ENCODE data around the gene AGK.
"Not testable (repeated sequence)": the region's sequence is repeated elsewhere in the genome, so short reads cannot be mapped to it uniquely, and the experiment has no call there.

The AGK gene

DNA sequence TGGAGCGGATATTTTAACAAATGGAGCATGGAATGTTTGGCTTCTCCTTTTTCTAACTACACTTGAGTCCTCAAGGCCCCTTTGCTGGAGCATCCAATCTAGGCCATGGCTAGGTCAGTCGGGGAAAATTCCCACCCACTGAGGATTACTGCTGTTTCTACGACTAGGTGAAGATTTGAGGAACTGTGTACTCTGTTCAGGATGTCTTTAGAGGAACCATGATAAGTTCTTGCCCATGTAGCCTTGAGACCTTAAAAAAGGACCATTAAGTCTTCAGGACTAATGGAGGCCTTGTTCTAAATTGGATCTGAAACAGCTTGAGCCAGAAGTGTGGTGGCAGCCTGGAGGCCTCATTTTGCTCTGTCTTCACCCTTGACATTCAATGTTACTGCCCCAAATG is 6.2 kb downstream of the AGK start:
- no peak for DNase-seq (ENCODE audit: low read depth in 2 of 2)

DNA sequence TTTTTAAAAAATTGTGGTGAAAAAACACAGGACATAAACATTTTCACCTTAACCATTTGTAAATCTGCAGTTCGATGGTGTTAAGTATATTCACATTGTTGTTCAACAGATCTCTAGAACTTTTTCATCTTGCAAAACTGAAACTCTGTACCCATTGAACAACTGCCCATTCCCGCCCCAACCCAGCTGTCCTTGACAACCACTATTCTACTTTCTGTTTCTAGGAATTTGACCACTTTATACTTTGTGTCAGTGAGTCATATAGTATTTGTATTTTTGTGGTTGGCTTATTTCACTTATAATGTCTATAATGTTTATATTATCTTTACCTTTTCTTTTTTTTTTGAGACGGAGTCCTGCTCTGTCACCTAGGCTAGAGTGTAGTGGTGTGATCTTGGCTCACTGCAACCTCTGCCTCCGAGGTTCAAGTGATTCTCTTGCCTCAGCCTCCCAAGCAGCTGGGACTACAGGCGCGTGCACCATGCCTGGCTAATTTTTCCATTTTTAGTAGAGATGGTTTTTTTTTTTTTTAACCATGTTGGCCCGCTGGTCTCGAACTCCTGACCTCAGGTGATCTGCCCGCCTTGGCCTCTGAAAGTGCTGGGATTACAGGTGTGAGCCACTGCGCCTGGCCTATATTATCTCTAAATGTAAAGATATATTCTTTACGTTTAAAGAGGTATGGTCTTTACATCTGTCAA is 6.8 kb downstream of the AGK start:
- not testable (repeated sequence) for DNase-seq (ENCODE audit: low read depth in 2 of 2)

DNA sequence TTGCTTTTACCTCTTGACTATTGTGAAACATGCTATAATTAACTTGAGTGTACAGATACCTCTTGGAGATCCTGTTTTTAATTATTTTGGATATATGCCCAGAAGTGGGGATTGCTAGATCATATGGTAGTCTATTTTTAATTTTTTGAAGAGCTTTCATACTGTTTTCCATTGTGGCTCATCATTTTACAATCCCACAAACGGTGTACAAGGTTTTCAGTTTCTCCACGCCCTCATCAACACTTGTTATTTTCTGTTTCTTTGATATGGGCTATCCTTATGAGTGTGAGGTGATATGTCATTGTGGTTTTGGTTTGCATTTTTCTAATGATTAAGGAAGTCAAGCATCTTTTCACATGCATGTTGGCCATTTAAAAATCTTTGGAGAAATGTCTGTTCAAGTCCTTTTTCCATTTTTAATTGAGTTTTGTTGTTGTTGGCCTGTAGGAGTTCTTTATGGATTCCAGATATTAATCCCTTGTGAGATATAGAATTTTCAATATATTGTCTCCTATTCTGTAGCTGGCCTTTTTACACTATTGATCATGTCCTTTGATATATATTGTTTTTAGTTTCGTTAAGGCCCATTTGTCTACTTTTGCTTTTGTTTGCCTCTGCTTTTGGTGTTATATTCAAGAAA is 7.5 kb downstream of the AGK start:
- DNase-seq (ENCODE audit: low read depth in 2 of 2) = no peak

- DNase-seq (ENCODE audit: low read depth in 2 of 2) = no peak
Measured at GRCh38 chr7:141559961-141560360, 8.8 kb downstream of the AGK start.

DNA sequence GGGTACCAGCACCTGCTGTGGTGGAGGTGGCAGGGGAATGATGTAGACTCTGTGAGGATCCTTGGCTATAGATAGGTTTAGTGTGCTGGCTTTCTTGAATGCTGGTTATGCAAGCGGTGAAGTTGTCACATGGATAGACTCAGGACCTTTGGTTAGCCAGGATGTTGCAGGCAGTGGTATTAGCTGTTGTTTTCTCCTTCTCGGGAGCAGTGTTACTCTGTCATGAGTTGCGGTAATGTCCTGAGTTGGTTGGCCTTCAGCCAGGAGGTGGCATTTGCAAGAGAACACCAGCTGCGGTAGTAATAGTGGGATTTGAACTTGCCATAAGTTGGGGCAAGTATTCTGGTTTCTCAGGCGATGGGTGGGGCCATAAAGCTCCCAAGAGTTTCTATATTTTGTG is 10.8 kb downstream of the AGK start:
- DNase-seq (ENCODE audit: low read depth in 2 of 2) = no peak

- DNase-seq (ENCODE audit: low read depth in 2 of 2) = no peak
Measured at GRCh38 chr7:141562543-141562942, 11.3 kb downstream of the AGK start.

GRCh38 chr7:141562972-141563371 is 11.8 kb downstream of the AGK start:
- no peak for DNase-seq (ENCODE audit: low read depth in 2 of 2)

- DNase-seq (ENCODE audit: low read depth in 2 of 2) = peak; percentile 14 to 19
Measured at GRCh38 chr7:141563956-141564623, 12.9 kb downstream of the AGK start.

GRCh38 chr7:141567432-141567831 is 16.2 kb downstream of the AGK start:
- DNase-seq (ENCODE audit: low read depth in 2 of 2) = no peak

- no peak for DNase-seq (ENCODE audit: low read depth in 2 of 2)
Measured at GRCh38 chr7:141568227-141568626, 17.0 kb downstream of the AGK start.

GRCh38 chr7:141571059-141571458 is 19.8 kb downstream of the AGK start:
- DNase-seq (ENCODE audit: low read depth in 2 of 2) = no peak

DNA sequence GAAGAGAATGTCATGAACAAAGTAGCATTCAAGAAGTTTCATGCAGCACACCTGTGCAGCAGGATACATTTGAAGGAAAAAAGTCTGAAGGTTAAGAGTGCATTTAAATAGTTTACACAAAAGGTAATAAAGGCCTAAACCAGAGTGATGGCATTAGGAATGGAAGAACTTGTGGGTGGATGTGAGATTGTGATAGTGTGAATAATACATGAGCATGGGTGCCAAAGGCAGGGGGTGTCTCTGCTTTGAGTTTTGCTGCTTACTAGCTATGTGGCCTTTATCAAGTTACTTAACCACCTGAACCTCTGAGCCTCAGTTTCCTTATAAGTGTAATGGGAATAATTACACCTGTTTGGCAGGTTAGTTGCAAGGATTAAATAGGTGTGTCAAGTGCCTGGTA is 21.0 kb downstream of the AGK start:
- no peak for DNase-seq (ENCODE audit: low read depth in 2 of 2)

GRCh38 chr7:141573511-141573910 is 22.3 kb downstream of the AGK start:
- DNase-seq (ENCODE audit: low read depth in 2 of 2) = no peak

DNA sequence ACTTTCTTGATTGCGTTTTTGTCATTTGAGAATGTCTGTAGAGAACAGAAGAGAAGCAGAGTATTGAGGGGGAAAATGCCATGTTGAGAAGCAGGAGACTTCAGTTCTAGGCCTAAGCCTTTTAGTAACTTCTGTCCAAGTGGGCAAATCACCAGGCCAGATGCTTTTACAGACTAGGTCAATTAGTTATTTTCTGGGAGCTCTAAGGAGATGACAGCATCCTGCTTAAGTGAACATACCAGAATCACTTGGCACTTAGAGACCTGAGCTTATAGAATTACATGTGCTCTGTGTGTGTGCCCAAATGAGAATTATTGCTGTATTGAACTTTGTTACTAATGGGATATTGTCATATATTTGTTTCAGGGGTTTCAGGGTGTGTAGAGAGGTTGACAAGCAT is 24.0 kb downstream of the AGK start:
- no peak for DNase-seq (ENCODE audit: low read depth in 2 of 2)

GRCh38 chr7:141575654-141576448 is 24.6 kb downstream of the AGK start:
- DNase-seq (ENCODE audit: low read depth in 2 of 2) = no peak

DNA sequence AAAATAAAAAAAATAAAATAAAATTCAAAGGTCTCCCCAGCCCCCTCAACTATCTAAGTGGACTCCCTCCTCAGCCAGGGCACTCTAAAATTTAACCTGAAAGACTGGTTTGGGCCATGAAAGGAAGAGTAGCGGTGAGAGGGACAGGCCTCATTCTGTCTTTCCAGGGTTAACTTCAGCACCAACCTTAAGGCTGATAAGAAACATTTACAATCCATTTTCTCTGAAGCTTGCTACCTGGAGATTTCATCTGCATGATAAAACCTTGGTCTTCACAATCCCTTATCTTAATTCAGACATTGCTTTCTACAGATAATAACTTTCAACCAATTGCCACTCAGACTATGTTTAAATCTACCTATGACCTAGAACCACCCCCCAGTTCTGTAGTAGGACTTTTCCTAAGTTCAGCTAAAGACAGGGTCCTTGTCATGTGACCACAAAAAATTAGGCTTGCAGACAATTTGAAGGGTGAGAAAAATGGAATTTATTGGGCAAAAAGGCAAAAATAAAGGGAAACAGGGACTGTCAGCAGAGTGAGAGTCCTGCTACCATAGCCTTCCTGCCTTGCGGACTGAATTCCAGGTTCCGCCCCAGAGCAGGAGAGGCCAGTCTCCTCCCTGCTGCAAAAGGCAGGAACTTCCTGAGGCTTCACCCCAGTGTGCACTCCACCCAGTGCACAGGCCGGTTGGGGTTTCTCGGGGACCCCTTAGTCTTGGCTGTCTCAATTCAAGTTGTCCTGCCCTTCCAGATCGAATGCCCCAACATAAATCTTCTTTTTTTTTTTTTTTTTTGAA is 26.0 kb downstream of the AGK start:
- no peak for DNase-seq (ENCODE audit: low read depth in 2 of 2)

GRCh38 chr7:141579953-141580352 is 28.7 kb downstream of the AGK start:
- not testable (repeated sequence) for DNase-seq (ENCODE audit: low read depth in 2 of 2)

DNA sequence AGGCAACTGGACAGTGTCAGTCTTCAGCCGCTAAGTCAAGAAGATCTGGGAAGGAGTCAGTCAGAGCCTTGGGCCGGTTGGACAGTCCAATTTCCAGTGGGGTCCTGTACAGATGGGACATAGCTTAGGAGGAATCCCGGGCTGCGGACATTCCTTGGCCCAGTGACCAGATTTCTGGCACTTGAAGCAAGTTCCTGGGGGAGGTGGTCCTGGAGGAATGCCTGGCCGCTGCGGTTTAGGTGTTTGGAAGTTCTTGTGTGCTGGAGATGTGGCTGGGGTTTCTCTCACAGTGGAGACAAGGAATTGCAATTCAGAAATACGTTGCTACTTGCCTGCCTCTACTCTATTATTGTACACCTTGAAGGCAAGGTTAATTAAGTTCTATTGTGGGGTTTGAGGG is 30.9 kb downstream of the AGK start:
- not testable (repeated sequence) for DNase-seq (ENCODE audit: low read depth in 2 of 2)

GRCh38 chr7:141584935-141585334 is 33.7 kb downstream of the AGK start:
- DNase-seq (ENCODE audit: low read depth in 2 of 2) = no peak

GRCh38 chr7:141585592-141586510 is 34.6 kb downstream of the AGK start:
- DNase-seq (ENCODE audit: low read depth in 2 of 2) = peak in 1 of 2 experiments; percentile 55
